Common myeloid progenitor, CD34-positive (primary cell): ENCODE data around the gene TMEM135.

ENCODE experiments used
- CTCF ChIA-PET: fragments of 350-600 bp; sonication (Branson Sonifier 250); formaldehyde crosslinking; loops from one replicate; lab custom pipeline; 2021; ENCODE audit warnings: antibody characterized with exemption; lab: Charles Lee
- POLR2A ChIA-PET: fragments of 350-600 bp; sonication (Branson Sonifier 250); formaldehyde crosslinking; loops from one replicate; lab custom pipeline; 2021; ENCODE audit warnings: antibody characterized with exemption; lab: Charles Lee
- DNase-seq, 3 donors: peaks; one replicate each; pipeline versions ENCODE4 v3.0.0 to v3.0.0-alpha.2; 2013
- H3K27ac ChIP-seq, 2 experiments: 1 replicate in 1 of 2; 2 replicates in 1 of 2; pipeline ENCODE4 v1.7.0; 2013; ENCODE audit warnings: inconsistent platforms in 2 of 2, low read length in 2 of 2, mild to moderate bottlenecking in 2 of 2, low read depth in 1 of 2, moderate library complexity in 1 of 2; ENCODE audit not compliant: severe bottlenecking in 2 of 2, insufficient read depth in 1 of 2, poor library complexity in 1 of 2
- H3K27me3 ChIP-seq, 5 experiments: replicated peaks in 2 of 5; 1 replicate in 3 of 5; 2 replicates in 2 of 5; pipeline versions ENCODE4 v1.6.1 to v1.7.0; 2013; ENCODE audit warnings: low read length in 4 of 5, mild to moderate bottlenecking in 2 of 5, moderate library complexity in 2 of 5, inconsistent platforms in 1 of 5; ENCODE audit not compliant: insufficient read depth in 5 of 5, control insufficient read depth in 4 of 5
- H3K36me3 ChIP-seq, 4 experiments: 1 replicate in 2 of 4; 2 replicates in 2 of 4; pipeline versions ENCODE4 v1.6.1 to v1.7.0; 2013; ENCODE audit warnings: low read length in 3 of 4, control low read depth in 1 of 4, mild to moderate bottlenecking in 1 of 4; ENCODE audit not compliant: control insufficient read depth in 4 of 4, insufficient read depth in 4 of 4
- H3K4me1 ChIP-seq, 4 experiments: 1 replicate in 3 of 4; 2 replicates in 1 of 4; pipeline versions ENCODE4 v1.6.1 to v1.7.1; 2013; ENCODE audit warnings: low read length in 3 of 4, mild to moderate bottlenecking in 3 of 4, control low read depth in 1 of 4, inconsistent platforms in 1 of 4, moderate library complexity in 1 of 4; ENCODE audit not compliant: control insufficient read depth in 4 of 4, insufficient read depth in 4 of 4; ENCODE audit errors: control extremely low read depth in 1 of 4
- H3K4me3 ChIP-seq, 7 experiments: 1 replicate in 4 of 7; 2 replicates in 3 of 7; pipeline versions ENCODE4 v1.5.1 to v1.7.0; 2013; ENCODE audit warnings: mild to moderate bottlenecking in 7 of 7, low read length in 6 of 7, moderate library complexity in 6 of 7, inconsistent platforms in 2 of 7, low read depth in 2 of 7, control low read depth in 1 of 7; ENCODE audit not compliant: insufficient read depth in 4 of 7, control insufficient read depth in 1 of 7; ENCODE audit errors: extremely low read depth in 1 of 7
- H3K9me3 ChIP-seq, 5 experiments: 1 replicate in 4 of 5; 2 replicates in 1 of 5; pipeline versions ENCODE4 v1.6.1 to v1.7.1; 2013; ENCODE audit warnings: low read length in 4 of 5, mild to moderate bottlenecking in 2 of 5, inconsistent platforms in 1 of 5, low read depth in 1 of 5, moderate library complexity in 1 of 5; ENCODE audit not compliant: control insufficient read depth in 4 of 5, insufficient read depth in 2 of 5; ENCODE audit errors: control extremely low read depth in 1 of 5
- WGBS: methylation state at CpG from one replicate; pipeline ENCODE4 v1.1.5; 2013; ENCODE audit not compliant: insufficient coverage; 5-methylcytosine and 5-hydroxymethylcytosine counted together

The TMEM135 gene

GRCh38 chr11:87347854-87348253, 310.1 kb downstream of the TMEM135 start:
- ChIA-PET CTCF (no interaction called here), POLR2A (no interaction called here)
- no peak overlapping the region for H3K27ac ChIP-seq
- no peaks in the 10 kb centered on the region for H3K9me3 ChIP-seq
- no peak for DNase-seq
- H3K27me3 ChIP-seq = no peaks in the 10 kb centered on the region
- peaks cover 8 to 17% (median 15%) of the 10 kb centered on the region in 4 experiments for H3K4me1 ChIP-seq
- H3K36me3 ChIP-seq = no peaks in the 10 kb centered on the region
- no peak overlapping the region for H3K4me3 ChIP-seq

- ChIA-PET CTCF (interaction anchor here (1.0 to 5.9 kb wide), 6 partner anchors 16 to 1186 kb away, joined by 4 to 137 read pairs (median 6); no protein-coding TSS in a partner anchor), POLR2A (no interaction called here)
- Histone ChIP-seq H3K27me3 (no peaks in the 10 kb centered on the region), H3K4me3 (no peak overlapping the region), H3K36me3 (no peaks in the 10 kb centered on the region), H3K27ac (no peak overlapping the region), H3K9me3 (no peaks in the 10 kb centered on the region), H3K4me1 (peaks cover 16 to 40% (median 35%) of the 10 kb centered on the region in 4 experiments)
- peak; percentile 62 to 97 (median 95) for DNase-seq
- WGBS = no CpG with 5 or more reads among the region's 2 CpGs
Measured at GRCh38 chr11:87351676-87352075, 313.9 kb downstream of the TMEM135 start.

- H3K9me3 ChIP-seq = no peaks in the 10 kb centered on the region
- CTCF ChIA-PET = interaction anchor here (0.7 to 5.9 kb wide), 19 partner anchors 9 to 1199 kb away, joined by 3 to 137 read pairs (median 4); no protein-coding TSS in a partner anchor
- H3K27me3 ChIP-seq = no peaks in the 10 kb centered on the region
- no peaks in the 10 kb centered on the region for H3K36me3 ChIP-seq
- POLR2A ChIA-PET = interaction anchor here (0.6 to 1.2 kb wide), 2 partner anchors 16 to 65 kb away, joined by 3 to 5 read pairs; no protein-coding TSS in a partner anchor
- WGBS = 8% methylated on average over 22 of the region's 26 CpGs
- no peak overlapping the region for H3K27ac ChIP-seq
- peak overlapping the region in 2 of 7 experiments; percentile 39 to 43 for H3K4me3 ChIP-seq
- peaks cover 16 to 40% (median 35%) of the 10 kb centered on the region in 4 experiments for H3K4me1 ChIP-seq
- DNase-seq = peak; percentile 91 to 98 (median 96)
Measured at GRCh38 chr11:87352759-87353707, 315.3 kb downstream of the TMEM135 start.

- H3K27ac ChIP-seq = peak overlapping the region in 1 of 2 experiments; percentile 2
- ChIA-PET POLR2A (interaction anchor here (1.2 kb wide), 1 partner anchor 15 kb away, joined by 5 read pairs; no protein-coding TSS in a partner anchor), CTCF (interaction anchor here (0.7 to 5.9 kb wide), 13 partner anchors 8 to 1198 kb away, joined by 3 to 137 read pairs (median 4); no protein-coding TSS in a partner anchor)
- peaks cover 16 to 40% (median 35%) of the 10 kb centered on the region in 4 experiments for H3K4me1 ChIP-seq
- DNase-seq = peak in 2 of 3 donors; percentile 28 to 54
- no peaks in the 10 kb centered on the region for H3K9me3 ChIP-seq
- no peaks in the 10 kb centered on the region for H3K36me3 ChIP-seq
- H3K27me3 ChIP-seq = no peaks in the 10 kb centered on the region
- no peak overlapping the region for H3K4me3 ChIP-seq
- WGBS = no CpG with 5 or more reads among the region's 2 CpGs
Measured at GRCh38 chr11:87353771-87354345, 316.1 kb downstream of the TMEM135 start.

GRCh38 chr11:87355596-87355995, 317.9 kb downstream of the TMEM135 start:
- 100% methylated on average over 1 of the region's 1 CpG for WGBS
- CTCF ChIA-PET = interaction anchor here (0.7 to 5.9 kb wide), 3 partner anchors 13 to 65 kb away, joined by 3 to 137 read pairs (median 14); no protein-coding TSS in a partner anchor
- Histone ChIP-seq H3K4me3 (no peak overlapping the region), H3K36me3 (no peaks in the 10 kb centered on the region), H3K27me3 (no peaks in the 10 kb centered on the region), H3K27ac (no peak overlapping the region), H3K9me3 (no peaks in the 10 kb centered on the region), H3K4me1 (peaks cover 14 to 40% (median 35%) of the 10 kb centered on the region in 4 experiments)
- no peak for DNase-seq
- POLR2A ChIA-PET = interaction anchor here (0.5 to 0.9 kb wide), 2 partner anchors 12 to 46 kb away, joined by 3 to 4 read pairs; no protein-coding TSS in a partner anchor

GRCh38 chr11:87356428-87356827, 318.7 kb downstream of the TMEM135 start:
- peak in 2 of 3 donors; percentile 7 to 27 for DNase-seq

More at GRCh38 chr11:87356428-87356827, 318.7 kb downstream of the TMEM135 start:
- Histone ChIP-seq H3K36me3 (no peaks in the 10 kb centered on the region), H3K27ac (no peak overlapping the region), H3K27me3 (no peaks in the 10 kb centered on the region), H3K4me1 (peaks cover 11 to 37% (median 31%) of the 10 kb centered on the region in 4 experiments), H3K9me3 (no peaks in the 10 kb centered on the region), H3K4me3 (no peak overlapping the region)
- 90% methylated on average over 4 of the region's 4 CpGs for WGBS
- POLR2A ChIA-PET = interaction anchor here (0.5 to 0.9 kb wide), 2 partner anchors 11 to 47 kb away, joined by 3 to 4 read pairs; no protein-coding TSS in a partner anchor
- CTCF ChIA-PET = interaction anchor here (0.7 to 5.9 kb wide), 3 partner anchors 12 to 64 kb away, joined by 3 to 137 read pairs (median 14); no protein-coding TSS in a partner anchor
